GM18526 (cell line): ENCODE results near the gene MAGEB5.

ENCODE experiments used
- POLR2A ChIP-seq: IDR thresholded peaks from 3 replicates; pipeline ENCODE4 v1.6.1; 2011; ENCODE audit not compliant: insufficient read length; ENCODE audit errors: extremely low read depth

MAGEB5 gene, protein sequence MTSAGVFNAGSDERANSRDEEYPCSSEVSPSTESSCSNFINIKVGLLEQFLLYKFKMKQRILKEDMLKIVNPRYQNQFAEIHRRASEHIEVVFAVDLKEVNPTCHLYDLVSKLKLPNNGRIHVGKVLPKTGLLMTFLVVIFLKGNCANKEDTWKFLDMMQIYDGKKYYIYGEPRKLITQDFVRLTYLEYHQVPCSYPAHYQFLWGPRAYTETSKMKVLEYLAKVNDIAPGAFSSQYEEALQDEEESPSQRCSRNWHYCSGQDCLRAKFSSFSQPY

DNA sequence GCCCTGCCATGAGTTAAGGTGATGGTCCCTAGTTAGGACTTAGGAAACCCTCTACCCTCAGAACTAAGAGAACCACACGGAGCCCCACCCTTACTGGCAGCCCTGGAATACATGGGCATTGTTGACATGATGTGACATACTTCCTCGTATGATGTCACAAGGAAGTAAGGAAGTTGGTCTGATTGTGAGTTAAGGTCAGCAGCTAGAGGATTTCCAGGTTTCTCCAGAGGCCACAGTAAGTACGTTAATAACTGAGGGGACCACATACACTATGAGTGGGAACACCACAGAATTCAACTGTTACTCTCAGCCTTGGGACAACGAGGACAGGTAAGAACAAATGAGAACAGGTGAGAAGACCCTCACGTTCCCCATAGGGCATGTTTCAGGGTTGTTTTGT, at the start of gene MAGEB5:
Gene MAGEB5, plus strand, starts transcription at position 301 of the 400 bp plus-strand sequence. CDS start 1,133 bp downstream, outside the sequence.
- TF ChIP-seq POLR2A, result no peak

DNA sequence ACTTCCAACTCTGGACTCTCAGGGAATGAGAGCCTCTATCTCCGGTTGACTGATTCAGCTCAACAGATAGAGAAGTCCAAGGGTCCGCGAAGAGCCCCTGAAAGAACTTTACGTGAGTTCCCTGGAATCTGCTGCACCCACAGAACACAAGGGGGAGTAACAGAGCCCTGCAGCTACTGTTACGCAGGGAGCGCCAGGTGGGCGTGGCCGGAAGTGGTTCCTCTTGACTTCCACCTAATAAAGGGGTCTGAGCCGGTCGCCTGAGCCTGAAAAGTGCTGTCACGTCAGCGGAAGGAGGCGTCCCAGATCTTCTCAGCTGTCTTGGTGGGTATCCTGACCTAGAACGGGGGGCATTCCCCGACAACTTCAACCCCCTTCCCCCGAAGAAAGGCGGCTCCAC, 23.8 kb upstream of the MAGEB5 start, which contains the start of gene MAGEB6:
Gene MAGEB6, plus strand, starts transcription at position 237 of the 400 bp plus-strand sequence. CDS start 1,407 bp downstream, outside the sequence.
- no peak for TF ChIP-seq POLR2A

DNA sequence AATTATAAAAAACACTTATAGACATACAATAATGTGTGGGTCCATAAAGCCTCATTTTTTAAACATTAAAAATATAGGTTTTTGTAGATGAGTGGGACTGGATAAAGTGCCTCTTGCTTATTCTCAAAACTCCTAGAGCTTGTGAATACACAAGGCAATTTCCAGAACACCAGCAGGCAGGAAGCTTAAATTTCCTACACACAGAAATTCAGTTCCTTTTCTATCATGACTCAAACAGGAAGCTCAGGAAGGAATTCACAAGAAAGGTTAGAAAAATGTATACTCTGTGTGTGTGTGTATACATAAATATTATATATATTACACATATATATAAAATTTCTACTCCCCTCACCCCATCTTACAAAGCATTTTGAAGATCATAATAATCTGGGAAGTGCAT, 12.4 kb upstream of the MAGEB5 start:
- TF ChIP-seq POLR2A, result no peak

DNA sequence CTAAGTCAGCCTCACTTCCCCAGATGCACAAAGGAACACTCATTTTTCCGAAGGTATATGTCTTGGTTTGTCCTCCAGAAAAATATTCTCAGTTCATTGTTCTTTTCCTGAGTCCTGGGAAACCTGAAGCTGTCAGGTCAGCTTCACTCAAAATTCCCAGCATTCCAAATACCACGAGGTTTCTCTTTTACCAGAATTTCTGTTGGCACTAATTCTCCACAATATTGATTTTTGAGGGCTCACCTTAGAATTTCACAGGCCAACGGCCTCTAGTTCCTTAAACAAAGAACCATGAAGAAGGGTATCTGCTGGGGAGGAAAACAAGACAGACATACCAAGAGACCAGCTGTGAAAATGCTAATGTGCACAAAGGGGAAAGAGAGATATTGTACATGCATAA, 8.0 kb upstream of the MAGEB5 start:
- no peak for TF ChIP-seq POLR2A

DNA sequence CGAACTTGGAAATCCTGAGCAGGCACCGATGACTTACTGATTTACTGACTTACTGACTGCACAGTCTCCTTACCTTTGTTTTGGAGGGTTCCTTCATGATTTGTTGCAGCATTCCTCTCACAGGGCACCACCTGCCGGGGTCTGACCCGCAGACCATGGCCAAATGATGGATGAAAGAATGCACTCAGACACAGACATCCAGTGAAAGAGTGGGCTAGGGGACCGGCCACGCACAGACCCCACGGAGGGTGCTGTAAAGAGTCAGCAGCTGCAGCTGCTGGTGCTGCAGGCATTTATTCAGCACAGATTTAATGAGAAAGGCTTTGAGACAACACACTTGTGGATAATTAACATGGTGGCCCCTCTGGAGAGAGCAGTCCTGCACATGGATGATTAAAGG, 3.4 kb downstream of the MAGEB5 start:
- TF ChIP-seq POLR2A, result no peak

DNA sequence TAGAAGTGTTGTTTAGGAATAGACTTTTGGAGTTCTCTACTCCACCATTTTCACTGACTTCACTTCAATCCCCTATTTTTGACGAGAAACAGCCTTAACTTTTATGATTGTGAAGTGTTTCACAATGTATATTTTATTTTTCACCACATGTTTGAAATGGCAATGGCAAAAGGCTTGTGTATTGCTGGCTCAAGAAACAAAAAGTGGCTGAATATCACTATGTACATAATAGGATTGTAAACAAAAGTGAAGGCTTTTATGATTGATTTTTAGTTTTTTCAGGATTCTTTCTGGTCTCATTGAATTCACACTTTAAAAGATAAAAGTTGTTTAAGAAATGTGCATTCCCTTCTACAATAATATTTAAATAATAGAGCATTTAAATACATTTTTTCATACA, 18.2 kb downstream of the MAGEB5 start:
- no peak for TF ChIP-seq POLR2A

DNA sequence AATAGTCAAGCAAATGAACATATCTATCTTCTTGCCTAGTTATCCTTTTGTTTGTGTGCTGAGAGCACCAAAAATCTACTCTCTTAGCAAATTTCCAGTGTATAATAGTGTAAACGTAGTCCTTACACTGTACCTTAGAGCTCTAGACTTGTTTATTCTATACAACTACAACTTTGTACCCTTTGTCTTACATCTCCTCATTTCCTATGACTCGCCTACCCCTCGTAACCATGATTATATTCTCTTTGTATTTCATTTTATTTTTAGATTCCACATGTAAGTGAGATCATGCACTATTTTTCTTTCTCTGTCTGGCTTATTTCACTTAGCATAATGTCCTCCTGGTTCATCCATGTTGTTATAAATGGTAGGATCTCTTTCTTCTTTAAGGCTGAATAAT, 37.6 kb downstream of the MAGEB5 start:
- no peak for TF ChIP-seq POLR2A

DNA sequence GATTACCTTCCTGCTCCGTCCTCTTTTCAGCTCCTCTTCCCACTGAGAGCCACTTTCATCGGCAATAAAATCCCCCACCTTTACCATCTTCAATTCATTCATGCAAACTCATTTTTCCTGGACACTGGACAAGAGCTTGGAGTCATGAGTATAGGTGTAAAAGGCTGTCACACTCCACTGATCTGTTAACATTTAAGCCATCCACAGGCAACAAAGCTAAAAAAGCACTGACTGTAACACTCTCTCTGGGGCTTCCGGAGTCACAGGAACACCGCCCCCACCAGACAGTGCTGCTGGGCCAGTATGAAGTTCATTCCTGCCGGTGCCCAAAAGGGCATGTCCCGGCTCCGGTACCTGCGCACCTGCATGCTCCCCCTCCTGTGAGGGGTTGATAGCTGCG, 38.5 kb downstream of the MAGEB5 start:
- no peak for TF ChIP-seq POLR2A

DNA sequence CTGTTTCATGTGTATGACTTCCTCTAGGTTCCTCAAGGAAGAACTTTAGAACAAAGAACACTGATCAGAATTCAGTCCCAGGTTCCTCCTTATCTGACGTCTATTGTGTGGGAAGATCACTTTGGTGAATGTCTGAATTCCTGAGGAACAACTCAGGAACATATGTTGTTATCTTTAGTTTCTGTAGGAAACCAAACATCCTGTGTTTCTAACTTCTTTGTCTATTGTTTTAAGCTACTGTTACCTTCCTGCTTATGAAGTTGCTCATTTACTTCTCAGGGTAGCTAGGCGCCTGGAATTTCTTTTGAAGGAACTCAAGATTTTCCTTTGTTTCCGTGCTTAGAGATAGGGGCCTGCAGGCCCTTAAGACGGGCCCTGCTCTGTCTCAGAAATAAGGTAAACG, 46.2 kb downstream of the MAGEB5 start:
- TF ChIP-seq POLR2A, result no peak
